ENCODE measurements around the gene CYP2A6. TPM values are rescaled to one million over a fixed set of nuclear protein-coding genes. Genes with fewer than 3 reads are reported as not detected.
A peak's percentile ranks its signal among the peaks of the same experiment; 100 is the strongest.
"Not testable (repeated sequence)": the region's sequence is repeated elsewhere in the genome, so short reads cannot be mapped to it uniquely, and the experiment has no call there.

The CYP2A6 gene
- polyA plus RNA-seq, 4 donors = 0.04 to 0.18 TPM; not detected in 2

GRCh38 chr19:40827386-40828247, 22.6 kb downstream of the CYP2A6 start:
- Histone ChIP-seq H3K27me3 (ENCODE audit: control insufficient read depth in 3 of 3, insufficient read depth in 3 of 3, low read length in 3 of 3) (no peaks in the 10 kb centered on the region), H3K4me1 (ENCODE audit: control insufficient read depth in 3 of 3, insufficient read depth in 2 of 3, low read depth in 1 of 3, low read length in 2 of 3) (peaks cover 0 to 36% (median 0%) of the 10 kb centered on the region in 3 donors), H3K4me3 (ENCODE audit: low read depth in 1 of 3, low read length in 3 of 3) (no peak overlapping the region), H3K27ac (ENCODE audit: low read depth in 1 of 3, low read length in 2 of 3) (no peak overlapping the region), H3K9me3 (ENCODE audit: control insufficient read depth in 2 of 2, insufficient read depth in 1 of 2, low read depth in 1 of 2, low read length in 1 of 2) (no peaks in the 10 kb centered on the region), H3K36me3 (ENCODE audit: control insufficient read depth in 3 of 3, insufficient read depth in 2 of 3, low read depth in 1 of 3, low read length in 3 of 3) (peaks cover 0 to 14% (median 2%) of the 10 kb centered on the region in 3 donors)
- no peak for DNase-seq
- 95 to 96% (median 96%) methylated on average over 22 of the region's 22 CpGs for WGBS, 3 donors
- FAIRE-seq = no peak

GRCh38 chr19:40826699-40827385, 23.4 kb downstream of the CYP2A6 start:
- H3K27me3 ChIP-seq (ENCODE audit: control insufficient read depth in 3 of 3, insufficient read depth in 3 of 3, low read length in 3 of 3); H3K9me3 ChIP-seq (ENCODE audit: control insufficient read depth in 2 of 2, insufficient read depth in 1 of 2, low read depth in 1 of 2, low read length in 1 of 2); DNase-seq; FAIRE-seq; H3K4me3 ChIP-seq (ENCODE audit: low read depth in 1 of 3, low read length in 3 of 3); H3K27ac ChIP-seq (ENCODE audit: low read depth in 1 of 3, low read length in 2 of 3): not testable (repeated sequence)
- WGBS, 3 donors = 76 to 86% (median 84%) methylated on average over 29 of the region's 29 CpGs
- H3K4me1 ChIP-seq (ENCODE audit: control insufficient read depth in 3 of 3, insufficient read depth in 2 of 3, low read depth in 1 of 3, low read length in 2 of 3) = peaks cover 0 to 36% (median 0%) of the 10 kb centered on the region in 3 donors
- peaks cover 0 to 14% (median 2%) of the 10 kb centered on the region in 3 donors for H3K36me3 ChIP-seq (ENCODE audit: control insufficient read depth in 3 of 3, insufficient read depth in 2 of 3, low read depth in 1 of 3, low read length in 3 of 3)

- Histone ChIP-seq H3K4me1 (ENCODE audit: control insufficient read depth in 3 of 3, insufficient read depth in 2 of 3, low read depth in 1 of 3, low read length in 2 of 3) (peaks cover 0 to 35% (median 0%) of the 10 kb centered on the region in 3 donors), H3K36me3 (ENCODE audit: control insufficient read depth in 3 of 3, insufficient read depth in 2 of 3, low read depth in 1 of 3, low read length in 3 of 3) (peaks cover 0 to 14% (median 2%) of the 10 kb centered on the region in 3 donors)
- H3K4me3 ChIP-seq (ENCODE audit: low read depth in 1 of 3, low read length in 3 of 3); DNase-seq; H3K9me3 ChIP-seq (ENCODE audit: control insufficient read depth in 2 of 2, insufficient read depth in 1 of 2, low read depth in 1 of 2, low read length in 1 of 2); FAIRE-seq; H3K27ac ChIP-seq (ENCODE audit: low read depth in 1 of 3, low read length in 2 of 3); H3K27me3 ChIP-seq (ENCODE audit: control insufficient read depth in 3 of 3, insufficient read depth in 3 of 3, low read length in 3 of 3): not testable (repeated sequence)
- 74 to 94% (median 90%) methylated on average over 4 to 11 of the region's 14 CpGs for WGBS, 3 donors
These were observed 23.9 kb downstream of the CYP2A6 start for GRCh38 chr19:40826312-40826698.

- not testable (repeated sequence) for FAIRE-seq; H3K27ac ChIP-seq (ENCODE audit: low read depth in 1 of 3, low read length in 2 of 3); H3K9me3 ChIP-seq (ENCODE audit: control insufficient read depth in 2 of 2, insufficient read depth in 1 of 2, low read depth in 1 of 2, low read length in 1 of 2); H3K4me3 ChIP-seq (ENCODE audit: low read depth in 1 of 3, low read length in 3 of 3); DNase-seq; H3K27me3 ChIP-seq (ENCODE audit: control insufficient read depth in 3 of 3, insufficient read depth in 3 of 3, low read length in 3 of 3)
- Histone ChIP-seq H3K4me1 (ENCODE audit: control insufficient read depth in 3 of 3, insufficient read depth in 2 of 3, low read depth in 1 of 3, low read length in 2 of 3) (peaks cover 0 to 29% (median 0%) of the 10 kb centered on the region in 3 donors), H3K36me3 (ENCODE audit: control insufficient read depth in 3 of 3, insufficient read depth in 2 of 3, low read depth in 1 of 3, low read length in 3 of 3) (peaks cover 0 to 14% (median 2%) of the 10 kb centered on the region in 3 donors)
- WGBS, 3 donors = 51 to 86% (median 53%) methylated on average over 2 to 5 of the region's 6 CpGs
These were observed 24.7 kb downstream of the CYP2A6 start for GRCh38 chr19:40825460-40826095.

GRCh38 chr19:40824916-40825315, 25.3 kb downstream of the CYP2A6 start:
- peaks cover 0 to 27% (median 0%) of the 10 kb centered on the region in 3 donors for H3K4me1 ChIP-seq (ENCODE audit: control insufficient read depth in 3 of 3, insufficient read depth in 2 of 3, low read depth in 1 of 3, low read length in 2 of 3)
- not testable (repeated sequence) for H3K27ac ChIP-seq (ENCODE audit: low read depth in 1 of 3, low read length in 2 of 3); H3K9me3 ChIP-seq (ENCODE audit: control insufficient read depth in 2 of 2, insufficient read depth in 1 of 2, low read depth in 1 of 2, low read length in 1 of 2); DNase-seq; FAIRE-seq; H3K27me3 ChIP-seq (ENCODE audit: control insufficient read depth in 3 of 3, insufficient read depth in 3 of 3, low read length in 3 of 3); H3K4me3 ChIP-seq (ENCODE audit: low read depth in 1 of 3, low read length in 3 of 3)
- 84 to 90% (median 87%) methylated on average over 15 to 16 of the region's 16 CpGs for WGBS, 3 donors
- H3K36me3 ChIP-seq (ENCODE audit: control insufficient read depth in 3 of 3, insufficient read depth in 2 of 3, low read depth in 1 of 3, low read length in 3 of 3) = peaks cover 0 to 14% (median 2%) of the 10 kb centered on the region in 3 donors

- Histone ChIP-seq H3K4me1 (ENCODE audit: control insufficient read depth in 3 of 3, insufficient read depth in 2 of 3, low read depth in 1 of 3, low read length in 2 of 3) (peaks cover 0 to 40% (median 0%) of the 10 kb centered on the region in 3 donors), H3K36me3 (ENCODE audit: control insufficient read depth in 3 of 3, insufficient read depth in 2 of 3, low read depth in 1 of 3, low read length in 3 of 3) (peaks cover 0 to 13% (median 2%) of the 10 kb centered on the region in 3 donors), H3K27ac (ENCODE audit: low read depth in 1 of 3, low read length in 2 of 3) (peak overlapping the region in 2 of 3 donors; percentile 36 to 95)
- not testable (repeated sequence) for H3K27me3 ChIP-seq (ENCODE audit: control insufficient read depth in 3 of 3, insufficient read depth in 3 of 3, low read length in 3 of 3); H3K4me3 ChIP-seq (ENCODE audit: low read depth in 1 of 3, low read length in 3 of 3); FAIRE-seq; H3K9me3 ChIP-seq (ENCODE audit: control insufficient read depth in 2 of 2, insufficient read depth in 1 of 2, low read depth in 1 of 2, low read length in 1 of 2)
- peak in 1 of 2 donors; percentile 67 for DNase-seq
- 48 to 62% (median 55%) methylated on average over 9 of the region's 9 CpGs for WGBS, 3 donors
These were observed 27.3 kb downstream of the CYP2A6 start for GRCh38 chr19:40822704-40823553.

- Histone ChIP-seq H3K4me3 (ENCODE audit: low read depth in 1 of 3, low read length in 3 of 3) (no peak overlapping the region), H3K9me3 (ENCODE audit: control insufficient read depth in 2 of 2, insufficient read depth in 1 of 2, low read depth in 1 of 2, low read length in 1 of 2) (no peaks in the 10 kb centered on the region), H3K36me3 (ENCODE audit: control insufficient read depth in 3 of 3, insufficient read depth in 2 of 3, low read depth in 1 of 3, low read length in 3 of 3) (peaks cover 0 to 6% (median 1%) of the 10 kb centered on the region in 3 donors), H3K4me1 (ENCODE audit: control insufficient read depth in 3 of 3, insufficient read depth in 2 of 3, low read depth in 1 of 3, low read length in 2 of 3) (peaks cover 0 to 42% (median 0%) of the 10 kb centered on the region in 3 donors), H3K27me3 (ENCODE audit: control insufficient read depth in 3 of 3, insufficient read depth in 3 of 3, low read length in 3 of 3) (no peaks in the 10 kb centered on the region), H3K27ac (ENCODE audit: low read depth in 1 of 3, low read length in 2 of 3) (peak overlapping the region in 1 of 3 donors; percentile 95)
- DNase-seq (no peak), FAIRE-seq (no peak)
- 90 to 94% (median 91%) methylated on average over 21 to 22 of the region's 22 CpGs for WGBS, 3 donors
These were observed 28.1 kb downstream of the CYP2A6 start for GRCh38 chr19:40822161-40822560.

Measured in small intestine (tissue), 7 donors.